Testis (tissue), 2 donors: ENCODE measurements around the gene MAGI2.

Experiments
- POLR2A ChIP-seq: fragments of 450-650 bp; IDR thresholded peaks from one replicate; pipeline ENCODE4 v1.6.1; 2017; ENCODE audit warnings: antibody characterized with exemption, mild to moderate bottlenecking, moderate library complexity
- TF ChIP-seq, protein P1 (sequence below), 3 experiments: fragments of 450-650 bp in 2 of 3; fragments of 200-600 bp in 1 of 3; sonication (generic) in 1 of 3; IDR thresholded peaks; one replicate each; pipeline ENCODE4 v1.5.1; 2016 to 2019; ENCODE audit warnings: antibody characterized with exemption in 3 of 3, mild to moderate bottlenecking in 2 of 3, moderate library complexity in 1 of 3

GRCh38 chr7:78429878-78430277, 1023.6 kb downstream of the MAGI2 start:
- TF ChIP-seq, protein P1, sequence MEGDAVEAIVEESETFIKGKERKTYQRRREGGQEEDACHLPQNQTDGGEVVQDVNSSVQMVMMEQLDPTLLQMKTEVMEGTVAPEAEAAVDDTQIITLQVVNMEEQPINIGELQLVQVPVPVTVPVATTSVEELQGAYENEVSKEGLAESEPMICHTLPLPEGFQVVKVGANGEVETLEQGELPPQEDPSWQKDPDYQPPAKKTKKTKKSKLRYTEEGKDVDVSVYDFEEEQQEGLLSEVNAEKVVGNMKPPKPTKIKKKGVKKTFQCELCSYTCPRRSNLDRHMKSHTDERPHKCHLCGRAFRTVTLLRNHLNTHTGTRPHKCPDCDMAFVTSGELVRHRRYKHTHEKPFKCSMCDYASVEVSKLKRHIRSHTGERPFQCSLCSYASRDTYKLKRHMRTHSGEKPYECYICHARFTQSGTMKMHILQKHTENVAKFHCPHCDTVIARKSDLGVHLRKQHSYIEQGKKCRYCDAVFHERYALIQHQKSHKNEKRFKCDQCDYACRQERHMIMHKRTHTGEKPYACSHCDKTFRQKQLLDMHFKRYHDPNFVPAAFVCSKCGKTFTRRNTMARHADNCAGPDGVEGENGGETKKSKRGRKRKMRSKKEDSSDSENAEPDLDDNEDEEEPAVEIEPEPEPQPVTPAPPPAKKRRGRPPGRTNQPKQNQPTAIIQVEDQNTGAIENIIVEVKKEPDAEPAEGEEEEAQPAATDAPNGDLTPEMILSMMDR (IDR thresholded peaks at IDR 0.05) = no peak
- TF ChIP-seq POLR2A = no peak
